T follicular helper cell (primary cell): ENCODE measurements around the gene CDKL1.
"Not testable (repeated sequence)": the region's sequence is repeated elsewhere in the genome, so short reads cannot be mapped to it uniquely, and the experiment has no call there.

Experiments used
- DNase-seq: peaks from one replicate; pipeline ENCODE4 v3.0.0-alpha.2; 2020; ENCODE audit warnings: low read depth

CDKL1 gene

GRCh38 chr14:50356283-50356682, 40.4 kb downstream of the CDKL1 start:
- DNase-seq = not testable (repeated sequence)

- DNase-seq = no peak
Measured at GRCh38 chr14:50355692-50356091, 41.0 kb downstream of the CDKL1 start.

GRCh38 chr14:50354527-50354926, 42.2 kb downstream of the CDKL1 start:
- no peak for DNase-seq

- no peak for DNase-seq
Measured at GRCh38 chr14:50353126-50353525, 43.6 kb downstream of the CDKL1 start.

GRCh38 chr14:50352584-50352983, 44.1 kb downstream of the CDKL1 start:
- DNase-seq = no peak

- DNase-seq = no peak
Measured at GRCh38 chr14:50350975-50351374, 45.7 kb downstream of the CDKL1 start.

DNA sequence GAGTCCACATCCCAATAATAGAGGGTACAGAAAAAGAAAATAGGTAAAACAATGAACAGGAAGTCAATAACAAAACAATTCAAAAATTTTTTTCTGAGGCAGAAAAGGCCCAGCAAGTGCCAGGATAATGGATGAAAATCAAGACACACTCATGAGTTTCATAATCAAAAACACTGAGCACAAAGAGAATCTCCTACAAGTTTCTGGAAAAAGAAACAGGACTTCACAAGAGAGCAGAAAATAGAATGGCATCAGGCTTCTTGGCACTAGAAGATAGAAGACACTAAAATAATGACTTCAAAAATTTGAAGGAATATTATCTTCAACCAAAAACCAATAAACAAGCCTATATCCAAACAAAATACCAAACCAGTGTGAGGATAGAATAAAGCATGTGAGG, 47.7 kb downstream of the CDKL1 start:
- DNase-seq = no peak

- DNase-seq = no peak
Measured at GRCh38 chr14:50347521-50347920, 49.2 kb downstream of the CDKL1 start.

DNA sequence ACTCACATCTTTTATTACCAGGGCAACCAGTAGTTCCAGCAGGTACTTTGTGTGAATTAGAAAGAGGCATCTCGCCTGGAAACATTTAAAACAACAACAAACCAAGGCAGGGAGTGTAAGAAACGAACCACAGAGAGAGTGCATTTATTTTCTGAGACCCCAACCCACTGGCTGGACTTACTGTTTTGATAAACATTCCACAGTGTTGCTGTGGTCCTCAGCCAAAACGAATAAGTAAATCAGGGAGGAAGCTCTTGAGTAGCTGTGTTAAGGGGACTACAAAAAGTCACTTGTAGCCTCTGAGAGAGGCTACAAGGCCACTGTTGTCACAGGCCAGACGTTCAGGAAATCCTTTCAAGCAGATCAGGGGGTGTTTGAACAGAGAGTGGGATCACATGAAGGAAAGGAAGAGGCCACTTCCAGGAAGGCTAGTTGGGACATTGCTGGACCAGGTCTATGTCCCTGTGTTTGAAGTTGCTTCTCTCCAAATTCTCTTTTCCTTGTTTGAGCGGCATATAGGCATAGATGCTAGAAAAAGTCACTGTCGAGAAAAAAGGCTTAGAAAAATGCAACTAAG, 50.7 kb downstream of the CDKL1 start:
- DNase-seq = no peak

- no peak for DNase-seq
Measured at GRCh38 chr14:50344876-50345563, 51.7 kb downstream of the CDKL1 start.

- no peak for DNase-seq
Measured at GRCh38 chr14:50344116-50344775, 52.4 kb downstream of the CDKL1 start.

- no peak for DNase-seq
Measured at GRCh38 chr14:50343434-50343833, 53.2 kb downstream of the CDKL1 start.

GRCh38 chr14:50342221-50343078, 54.2 kb downstream of the CDKL1 start:
- DNase-seq = no peak

DNA sequence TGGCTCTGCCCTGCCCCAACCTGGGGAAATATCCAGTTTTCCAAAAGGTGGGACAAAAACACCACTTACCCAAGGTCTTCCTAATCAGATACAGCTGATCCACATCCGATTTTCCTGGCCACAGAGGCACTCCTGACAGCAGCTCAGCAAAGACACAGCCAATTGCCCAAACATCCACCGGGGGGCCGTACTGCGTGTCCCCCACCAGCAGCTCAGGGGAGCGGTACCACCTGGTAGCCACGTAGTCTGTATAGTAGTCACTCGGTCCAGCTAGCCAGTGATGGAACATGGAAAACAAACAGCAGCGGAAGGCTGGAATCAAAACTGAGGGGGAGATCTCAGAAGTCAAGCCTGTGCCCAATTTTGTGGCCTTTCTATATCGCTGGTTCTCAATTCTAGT, 55.7 kb downstream of the CDKL1 start:
- no peak for DNase-seq

DNA sequence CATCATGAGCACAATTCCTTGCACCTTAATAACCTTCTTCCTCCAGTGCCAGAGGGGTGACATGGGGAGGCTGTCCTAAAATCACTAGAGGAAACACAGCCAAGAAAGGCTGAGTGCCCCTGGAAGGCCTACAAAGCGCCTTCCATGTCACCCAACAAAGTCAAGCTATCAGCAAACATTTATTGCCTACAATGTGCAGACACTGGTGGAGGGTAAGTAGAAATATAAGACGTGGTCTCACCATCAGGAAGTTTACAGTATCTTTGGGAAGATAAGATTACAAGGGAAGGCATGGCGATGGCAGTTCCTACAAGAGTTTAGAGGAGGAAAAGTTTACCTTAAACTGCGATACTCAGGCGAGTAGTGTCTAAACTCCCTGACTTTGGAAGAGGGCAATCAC, 56.6 kb downstream of the CDKL1 start:
- no peak for DNase-seq

- no peak for DNase-seq
Measured at GRCh38 chr14:50339178-50339804, 57.4 kb downstream of the CDKL1 start.

DNA sequence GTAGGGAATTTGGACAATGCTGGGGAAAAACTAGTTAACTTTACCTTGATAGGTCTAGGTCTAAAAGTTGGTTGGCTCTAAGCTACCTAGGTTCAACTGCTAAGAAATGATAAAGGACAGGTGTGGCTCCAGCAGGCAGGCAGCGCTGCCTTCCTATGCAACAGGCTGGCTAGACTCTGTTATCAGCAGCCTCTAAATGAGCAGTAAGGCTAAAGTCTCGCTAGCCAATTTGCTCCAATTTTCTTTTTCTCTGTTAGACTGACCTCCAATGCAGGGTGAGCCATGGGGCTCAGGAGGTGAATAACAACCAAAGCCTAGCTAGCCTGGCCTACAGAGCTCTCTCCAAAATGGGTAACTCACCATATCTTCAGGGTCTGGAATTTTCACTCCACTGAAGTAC, 58.1 kb downstream of the CDKL1 start:
- DNase-seq = no peak

GRCh38 chr14:50335989-50336824, 60.5 kb downstream of the CDKL1 start:
- no peak for DNase-seq

GRCh38 chr14:50335389-50335788, 61.3 kb downstream of the CDKL1 start:
- DNase-seq = no peak

- no peak for DNase-seq
Measured at GRCh38 chr14:50334211-50334610, 62.5 kb downstream of the CDKL1 start.

DNA sequence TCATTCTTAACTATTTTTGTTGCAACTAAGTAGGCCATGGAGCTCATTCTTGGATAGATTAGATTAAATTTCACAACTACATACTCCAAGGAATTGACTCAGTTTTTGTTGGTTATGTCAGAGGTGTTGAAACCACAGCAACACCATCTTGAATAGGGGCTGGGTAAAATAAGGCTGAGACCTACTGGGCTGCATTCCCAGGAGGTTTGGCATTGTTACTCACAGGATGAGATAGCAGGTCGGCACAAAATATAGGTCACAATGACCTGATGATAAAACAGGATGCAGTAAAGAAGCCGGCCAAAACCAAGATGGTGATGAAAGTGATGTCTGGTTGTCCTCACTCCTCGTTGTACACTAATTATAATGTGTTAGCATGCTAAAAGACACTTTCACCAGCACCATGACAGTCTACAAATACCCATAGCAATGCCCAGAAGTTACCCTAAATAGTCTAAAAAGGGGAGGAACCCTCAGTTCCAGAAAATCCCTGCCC, 63.6 kb downstream of the CDKL1 start:
- DNase-seq = no peak
